UCSD-AML1 (cell line): ENCODE results near the gene RPRD2.
A peak's percentile ranks its signal among the peaks of the same experiment; 100 is the strongest.
"Not testable (repeated sequence)": the region's sequence is repeated elsewhere in the genome, so short reads cannot be mapped to it uniquely, and the experiment has no call there.

Experiments
- DNase-seq: peaks from one replicate; lab custom pipeline; 2025; ENCODE audit not compliant: unreplicated experiment; lab: John Stamatoyannopoulos, UW

RPRD2 gene

GRCh38 chr1:150388241-150388640, 24.3 kb downstream of the RPRD2 start:
- DNase-seq = no peak

- DNase-seq = no peak
Observed at GRCh38 chr1:150389650-150390049, 25.7 kb downstream of the RPRD2 start.

- no peak for DNase-seq
Observed at GRCh38 chr1:150392627-150393026, 28.7 kb downstream of the RPRD2 start.

- not testable (repeated sequence) for DNase-seq
Observed at GRCh38 chr1:150395115-150395514, 31.2 kb downstream of the RPRD2 start.

- no peak for DNase-seq
Observed at GRCh38 chr1:150397392-150398032, 33.6 kb downstream of the RPRD2 start.

DNA sequence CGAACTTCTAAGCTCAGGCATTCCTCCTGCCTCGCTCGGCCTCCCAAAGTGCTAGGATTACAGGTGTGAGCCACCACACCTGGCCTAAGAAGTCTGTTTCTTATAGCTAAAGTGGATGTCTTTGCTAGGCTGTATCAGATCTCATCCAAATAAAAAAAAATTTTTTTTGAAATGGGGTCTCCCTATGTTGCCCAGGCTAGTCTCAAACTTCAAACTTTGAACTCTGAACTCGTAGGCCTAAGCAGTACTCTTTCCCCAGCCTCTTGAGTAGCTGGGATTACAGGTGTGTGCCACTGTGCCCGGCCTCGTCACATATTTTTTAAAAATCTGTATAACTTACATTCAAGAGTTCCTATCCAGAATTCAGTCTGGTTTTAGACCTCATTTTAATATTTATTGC, 40.5 kb downstream of the RPRD2 start:
- no peak for DNase-seq

GRCh38 chr1:150405660-150406059, 41.7 kb downstream of the RPRD2 start:
- DNase-seq = no peak

DNA sequence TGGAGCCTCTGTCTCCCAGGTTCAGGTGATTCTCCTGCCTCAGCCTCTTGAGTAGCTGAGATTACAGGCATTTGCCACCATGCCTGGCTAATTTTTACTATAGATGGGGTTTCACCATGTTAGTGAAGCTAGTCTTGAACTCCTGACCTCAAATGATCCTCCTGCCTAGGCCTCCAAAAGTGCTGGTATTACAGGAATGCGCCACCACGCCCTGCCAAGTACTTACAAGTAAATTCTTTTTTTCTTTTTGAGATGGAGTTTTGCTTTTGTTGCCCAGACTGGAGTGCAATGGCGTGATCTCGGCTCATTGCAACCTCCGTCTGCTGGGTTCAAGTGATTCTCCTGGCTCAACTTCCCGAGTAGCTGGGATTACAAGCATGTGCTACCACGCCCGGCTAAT, 42.5 kb downstream of the RPRD2 start:
- DNase-seq = no peak

GRCh38 chr1:150407330-150407729, 43.4 kb downstream of the RPRD2 start:
- DNase-seq = no peak

GRCh38 chr1:150408800-150409199, 44.9 kb downstream of the RPRD2 start:
- no peak for DNase-seq

- no peak for DNase-seq
Observed at GRCh38 chr1:150409504-150410362, 45.8 kb downstream of the RPRD2 start.

DNA sequence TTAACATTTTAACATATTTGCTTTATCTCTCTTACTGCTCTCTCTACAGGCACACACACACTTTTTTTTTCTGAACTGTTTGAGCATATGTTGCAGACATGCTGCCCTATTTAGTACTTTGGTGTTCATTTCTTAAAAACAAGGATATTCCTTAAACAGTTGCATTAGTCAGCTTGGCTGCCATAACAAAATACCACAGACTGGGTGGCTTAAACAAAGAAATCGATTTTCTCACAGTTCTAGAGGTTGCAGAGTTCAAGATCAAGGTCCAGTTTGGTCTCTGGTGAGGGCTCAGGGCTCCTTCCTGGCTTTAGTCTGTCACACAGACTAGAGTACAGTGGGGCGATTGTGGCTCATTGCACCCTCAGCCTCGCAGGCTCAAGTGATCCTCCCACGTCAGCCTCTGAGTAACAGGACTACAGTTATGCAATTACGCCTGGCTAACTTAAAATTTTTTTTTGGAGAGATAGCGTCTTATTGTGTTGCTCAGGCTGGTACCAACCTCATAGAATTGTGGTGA, 46.7 kb downstream of the RPRD2 start:
- DNase-seq = no peak

DNA sequence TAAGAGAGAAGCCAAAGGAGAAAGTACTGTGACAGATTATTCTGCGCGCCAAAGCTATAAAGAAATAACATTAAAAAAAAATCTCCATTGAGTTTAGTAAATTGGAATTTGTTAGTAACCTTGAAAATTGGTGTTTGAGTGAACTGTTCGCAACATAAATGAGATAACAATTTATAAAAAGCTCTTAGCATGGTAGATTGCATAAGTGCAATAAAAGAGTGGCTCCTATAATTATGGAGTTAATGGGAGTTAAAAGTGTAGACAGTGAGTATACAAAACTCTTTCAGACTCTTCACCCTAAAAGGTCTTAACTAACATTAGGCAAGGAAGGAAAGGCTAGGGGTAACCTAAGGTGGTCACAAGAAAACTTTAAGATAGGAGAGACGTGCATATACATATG, 50.6 kb downstream of the RPRD2 start:
- no peak for DNase-seq

DNA sequence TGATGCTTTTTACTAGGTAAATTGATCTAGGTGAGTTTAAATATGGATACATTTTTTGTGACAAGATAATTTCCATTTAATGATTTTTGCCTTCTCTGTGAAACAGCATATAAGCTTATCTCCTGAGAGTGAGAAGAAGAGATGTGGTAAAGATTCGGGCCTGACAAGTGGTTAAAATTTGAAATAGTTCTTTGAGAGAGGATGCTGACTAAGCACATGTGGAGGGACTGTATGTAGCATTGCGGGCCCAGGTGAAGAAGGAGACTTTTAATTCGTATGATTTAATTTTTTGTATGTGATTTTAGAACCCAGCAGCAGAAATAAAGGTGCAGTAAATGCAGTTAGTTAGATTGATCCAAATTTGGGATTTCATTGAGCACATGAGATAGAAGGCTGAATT, 51.9 kb downstream of the RPRD2 start:
- no peak for DNase-seq

DNA sequence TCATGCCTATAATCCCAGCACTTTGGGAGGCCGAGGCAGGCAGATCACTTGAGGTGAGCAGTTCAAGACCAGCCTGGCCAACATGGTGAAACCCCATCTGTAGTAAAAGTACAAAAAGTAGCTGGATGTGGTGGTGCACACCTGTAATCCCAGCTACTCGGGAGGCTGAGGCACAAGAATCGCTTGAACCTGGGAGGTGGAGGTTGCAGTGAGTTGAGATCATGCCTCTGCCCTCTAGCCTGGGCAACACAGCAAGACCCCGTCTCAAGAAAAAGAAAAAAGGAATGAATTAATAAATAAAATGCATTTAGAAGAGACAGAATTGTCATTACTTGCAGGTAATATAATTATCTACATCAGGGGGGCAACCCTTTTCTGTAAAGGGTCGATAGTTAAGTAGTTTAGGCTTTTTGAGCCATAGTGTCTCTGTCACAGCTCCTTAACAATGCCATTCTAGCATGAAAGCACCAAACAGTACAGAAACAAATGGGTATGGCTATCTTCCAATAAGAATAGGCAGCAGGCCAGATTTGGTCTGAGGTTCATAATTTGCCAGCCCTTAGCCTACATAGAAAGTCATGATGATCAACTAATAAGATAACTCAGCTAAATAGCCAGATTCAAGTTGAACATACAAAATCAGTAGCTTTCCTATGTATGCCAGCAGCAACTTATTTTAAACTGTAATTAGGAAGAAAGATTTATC, 56.8 kb downstream of the RPRD2 start:
- DNase-seq = no peak

- no peak for DNase-seq
Observed at GRCh38 chr1:150422541-150422940, 58.6 kb downstream of the RPRD2 start.

DNA sequence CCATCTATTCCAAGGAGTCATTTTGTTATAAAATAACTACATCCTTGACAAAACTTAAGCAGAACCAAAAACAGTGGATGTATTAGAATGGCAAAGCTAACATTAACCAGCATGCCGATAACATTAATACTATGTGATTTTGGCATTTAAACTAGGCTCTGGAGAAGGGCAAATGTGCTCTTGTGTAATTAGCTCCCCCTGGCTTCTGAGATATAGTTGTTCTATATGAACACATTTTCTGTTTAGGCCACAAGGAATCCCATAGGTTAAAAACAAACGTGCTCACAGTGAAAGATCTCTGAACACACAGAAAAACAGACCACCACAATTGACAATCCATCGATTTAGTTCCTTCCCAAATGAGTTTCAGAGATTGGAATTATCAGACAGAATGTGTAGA, 65.9 kb downstream of the RPRD2 start:
- DNase-seq = no peak

DNA sequence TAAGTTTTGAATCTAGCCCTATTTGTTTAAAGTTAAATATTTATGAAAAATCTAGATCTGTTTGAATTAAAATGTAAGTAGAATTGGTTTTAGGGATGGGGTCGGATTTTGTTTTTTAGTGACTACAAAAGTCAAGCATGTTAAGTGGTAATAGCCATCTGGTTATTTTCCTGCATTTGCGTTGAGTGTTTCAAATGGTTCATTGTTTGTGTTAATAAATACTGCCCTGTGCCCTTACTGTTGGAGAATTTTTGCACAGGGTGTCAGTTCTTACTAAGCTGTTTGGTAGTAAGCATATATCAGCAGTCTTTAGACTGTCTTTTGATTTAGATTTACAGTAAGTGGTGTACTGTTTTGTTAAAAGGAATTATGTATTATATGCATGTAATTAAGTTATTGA, 77.2 kb downstream of the RPRD2 start:
- no peak for DNase-seq

DNA sequence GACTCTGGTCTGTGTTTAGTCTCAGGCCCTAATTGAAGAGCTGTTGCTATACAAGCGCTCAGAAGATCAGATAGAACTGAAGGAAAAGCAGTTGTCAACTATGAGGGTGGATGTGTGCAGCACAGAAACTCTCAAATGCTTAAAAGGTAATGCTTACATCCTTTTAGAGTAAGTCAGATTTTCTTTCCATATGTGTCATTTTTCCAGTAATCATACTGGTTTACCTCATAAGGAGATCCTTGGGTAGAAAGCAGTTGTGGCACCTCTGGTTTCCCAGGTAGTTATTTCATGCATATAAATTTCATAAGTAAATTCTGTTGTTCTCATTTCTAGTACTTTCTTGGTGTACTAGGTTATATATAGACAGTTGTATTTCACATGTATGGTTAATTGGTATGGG, 80.3 kb downstream of the RPRD2 start:
- no peak for DNase-seq

DNA sequence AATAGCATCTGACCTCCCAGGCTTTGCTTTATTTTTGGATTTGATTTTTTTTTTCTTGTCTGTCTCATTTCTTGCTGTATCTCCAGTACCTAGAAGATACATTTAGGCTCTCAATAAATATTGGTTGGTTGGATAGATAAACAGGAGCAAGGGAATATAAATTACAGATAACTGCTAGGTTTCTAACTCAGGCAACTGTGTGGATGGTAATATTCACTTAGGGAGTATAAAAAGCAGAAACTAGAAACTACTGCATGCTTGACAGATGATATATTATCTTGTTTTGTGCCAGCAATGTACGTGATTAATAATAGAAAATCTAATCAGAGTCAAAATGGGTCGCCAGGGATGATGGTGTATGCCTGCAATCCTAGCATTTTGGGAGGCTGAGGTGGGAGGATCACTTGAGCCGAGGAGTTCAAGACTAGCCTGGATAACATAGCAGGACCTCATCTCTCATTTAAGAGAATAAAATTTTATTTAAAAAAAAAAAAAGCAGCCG, 92.2 kb downstream of the RPRD2 start:
- DNase-seq = no peak

GRCh38 chr1:150464422-150464826, 100.5 kb downstream of the RPRD2 start:
- DNase-seq = peak; percentile 42

DNA sequence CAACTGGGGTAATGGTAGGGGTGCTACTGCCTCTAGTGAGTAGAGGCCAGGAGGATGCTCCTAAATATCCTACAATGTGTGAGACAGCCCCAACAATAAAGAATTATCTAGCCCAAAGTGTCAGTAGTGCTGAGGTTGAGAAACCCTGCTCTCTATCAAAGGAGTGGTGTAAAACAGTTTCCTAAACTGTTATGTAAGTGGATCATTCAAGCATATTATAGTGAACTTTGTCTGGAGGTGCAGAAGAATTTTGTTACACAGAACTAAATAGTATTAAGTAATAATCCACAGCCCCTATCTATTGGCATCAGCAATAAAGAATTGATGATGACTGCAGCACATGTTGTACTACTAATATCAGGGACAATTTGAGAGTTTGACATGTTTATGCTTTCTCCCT, 103.0 kb downstream of the RPRD2 start:
- DNase-seq = no peak
